GM12878 (cell line): ENCODE measurements around the gene TBX15. TPM values are rescaled to one million over a fixed set of nuclear protein-coding genes. Genes with fewer than 3 reads are reported as not detected.

Source experiments
- ATAC-seq: fragments of 200-7000 bp; cut with Tn5 transposase; 3 replicates; pipeline ENCODE4 v1.9.1; 2020; ENCODE audit warnings: mild to moderate bottlenecking, moderate library complexity
- BruUV-seq: library from RNA; stranded (reverse); fragments of 400-500 nt; replicated peaks from 2 replicates; lab custom pipeline; 2021; lab: Mats Ljungman, UMichigan
- CTCF ChIA-PET: fragments of 300-600 bp; sonication (Branson Sonifier 250); formaldehyde crosslinking; extraction: SDS; loops from one replicate; lab custom pipeline; 2021; ENCODE audit warnings: inconsistent platforms; lab: Yijun Ruan, JAX
- POLR2A ChIA-PET: fragments of 350-600 bp; formaldehyde crosslinking; extraction: SDS; loops from one replicate; lab custom pipeline; 2021; ENCODE audit warnings: inconsistent platforms; lab: Charles Lee
- RAD21 ChIA-PET: fragments of 300-600 bp; sonication (Branson Sonifier 250); formaldehyde crosslinking; loops from one replicate; lab custom pipeline; 2023; ENCODE audit warnings: antibody characterized with exemption; ENCODE audit not compliant: unreplicated experiment; lab: Charles Lee
- SMC1A ChIA-PET: fragments of 300-600 bp; sonication (Branson Sonifier 250); formaldehyde crosslinking; loops from one replicate; lab custom pipeline; 2023; ENCODE audit not compliant: unreplicated experiment, uncharacterized antibody; lab: Charles Lee
- DNase-seq: peaks from one replicate; pipeline ENCODE4 v3.0.0-alpha.2; 2011; ENCODE audit warnings: low read depth, low spot score
- FAIRE-seq: peaks from 3 replicates; lab custom pipeline; 2011; peaks lifted over from hg19 to GRCh38; lab: Jason Lieb, UNC
- H2AFZ ChIP-seq: 2 replicates; pipeline ENCODE4 v1.6.0; 2011; ENCODE audit warnings: low read depth, low read length, control low read depth; ENCODE audit not compliant: control insufficient read depth
- H3K27ac ChIP-seq: 2 replicates; pipeline ENCODE4 v1.5.1; 2011; ENCODE audit warnings: control low read depth; ENCODE audit not compliant: control insufficient read depth, insufficient read depth
- H3K27me3 ChIP-seq, 2 experiments: replicated peaks in 1 of 2; 2 replicates each; pipeline versions ENCODE4 v1.6.0 to v1.6.1; 2011; ENCODE audit warnings: low read length in 1 of 2; ENCODE audit not compliant: control insufficient read depth in 2 of 2, insufficient read depth in 2 of 2
- H3K36me3 ChIP-seq, 2 experiments: 2 replicates each; pipeline ENCODE4 v1.5.1; 2011; ENCODE audit warnings: low read length in 1 of 2; ENCODE audit not compliant: control insufficient read depth in 2 of 2, insufficient read depth in 2 of 2
- H3K4me1 ChIP-seq: 2 replicates; pipeline ENCODE4 v1.6.1; 2011; ENCODE audit warnings: mild to moderate bottlenecking, low read length, moderate library complexity, mixed read lengths; ENCODE audit not compliant: control insufficient read depth, insufficient read depth
- H3K4me2 ChIP-seq: 2 replicates; pipeline ENCODE4 v1.6.0; 2011; ENCODE audit warnings: control low read depth; ENCODE audit not compliant: control insufficient read depth, insufficient read depth
- H3K4me3 ChIP-seq: fragments of 200-600 bp; sonication (generic); 2 replicates; pipeline ENCODE4 v1.5.1; 2016
- H3K79me2 ChIP-seq: 2 replicates; pipeline ENCODE4 v1.6.0; 2011; ENCODE audit warnings: low read length; ENCODE audit not compliant: control insufficient read depth, insufficient read depth
- H3K9ac ChIP-seq: 2 replicates; pipeline ENCODE4 v1.8.0; 2011; ENCODE audit warnings: low read length, control low read depth, mixed read lengths; ENCODE audit not compliant: control insufficient read depth, insufficient read depth
- H3K9me3 ChIP-seq: replicated peaks from 3 replicates; pipeline ENCODE4 v1.5.1; 2011; ENCODE audit warnings: mild to moderate bottlenecking, low read length; ENCODE audit not compliant: control insufficient read depth, insufficient read depth
- H4K20me1 ChIP-seq: 2 replicates; pipeline ENCODE4 v1.6.0; 2011; ENCODE audit not compliant: control insufficient read depth, insufficient read depth
- CBX3 ChIP-seq: fragments of 200-600 bp; sonication (generic); IDR thresholded peaks from 2 replicates; pipeline ENCODE4 v1.6.1; 2016; ENCODE audit warnings: low read depth, borderline replicate concordance
- CEBPB ChIP-seq, 2 experiments: fragments of 150-350 bp in 1 of 2; IDR thresholded peaks; 2 replicates each; pipeline ENCODE4 v1.6.1; 2012 to 2014; ENCODE audit warnings: low read depth in 2 of 2, low read length in 2 of 2, borderline replicate concordance in 1 of 2, inconsistent platforms in 1 of 2
- CREB1 ChIP-seq: IDR thresholded peaks from 2 replicates; pipeline ENCODE4 v1.6.1; 2012; ENCODE audit warnings: low read depth, mild to moderate bottlenecking, inconsistent platforms
- ELK1 ChIP-seq: IDR thresholded peaks from 2 replicates; pipeline ENCODE4 v1.6.1; 2012; ENCODE audit warnings: low read depth, low read length, improper control_type of control experiment
- HDGF ChIP-seq: fragments of 450-650 bp; IDR thresholded peaks from 2 replicates; pipeline ENCODE4 v1.6.1; 2016; ENCODE audit warnings: antibody characterized with exemption
- MYC ChIP-seq: IDR thresholded peaks from 2 replicates; pipeline ENCODE4 v1.6.1; 2011; ENCODE audit warnings: mild to moderate bottlenecking, low read length, moderate library complexity, inconsistent platforms; ENCODE audit not compliant: insufficient read depth, insufficient replicate concordance, insufficient read length, severe bottlenecking
- RELB ChIP-seq: fragments of 450-650 bp; IDR thresholded peaks from 2 replicates; pipeline ENCODE4 v1.6.1; 2017; ENCODE audit warnings: low read depth, mild to moderate bottlenecking, moderate library complexity
- RUNX3 ChIP-seq: IDR thresholded peaks from 2 replicates; pipeline ENCODE4 v1.6.1; 2012; ENCODE audit warnings: low read length, inconsistent platforms
- SUPT20H ChIP-seq: IDR thresholded peaks from 2 replicates; pipeline ENCODE4 v1.6.1; 2011; ENCODE audit warnings: low read depth, mild to moderate bottlenecking, low read length, moderate library complexity, borderline replicate concordance; ENCODE audit not compliant: control insufficient read depth
- ZBTB4 ChIP-seq: fragments of 450-650 bp; formaldehyde crosslinking; IDR thresholded peaks from 2 replicates; pipeline ENCODE4 v1.4.0; 2022; ENCODE audit warnings: mild to moderate bottlenecking, moderate library complexity
- WGBS: methylation state at CpG from one replicate; pipeline ENCODE4 v1.1.6; 2016; ENCODE audit warnings: low lambda C conversion rate; ENCODE audit not compliant: insufficient replicate concordance, insufficient coverage; ENCODE audit errors: missing lambda C conversion rate; 5-methylcytosine and 5-hydroxymethylcytosine counted together
- in situ Hi-C: fragments of 300-500 bp; cut with MboI; formaldehyde crosslinking; loops from 9 replicates; pipeline ENCODE4 v1.14.3; 2018; ENCODE audit warnings: mixed read lengths
- intact Hi-C: fragments of 100-400 bp; cut with micrococcal nuclease; formaldehyde crosslinking; loops from one replicate; pipeline ENCODE4 v1.14.2; 2022; ENCODE audit not compliant: unreplicated experiment
- polyA plus RNA-seq, 11 experiments: library from polyadenylated mRNA; depleted of rRNA in 4 of 11; unstranded in 6 of 11; stranded (reverse) in 5 of 11; fragments of >200 nt; fragmentation: Nextera tagmentation in 4 of 11; fragmentation: Illumina TruSeq in 1 of 11; extraction: Ambion mirVana in 4 of 11; extraction: Trizol in 1 of 11; gene quantifications; 1 replicate in 1 of 11; 2 replicates in 10 of 11; pipeline versions ENCODE4 v1.2.1 to v1.2.3, GENCODE V29; 2011 to 2016; ENCODE audit warnings: inconsistent platforms in 2 of 11, missing spikeins in 2 of 11, low read depth in 1 of 11
- total RNA-seq, 4 experiments: library from RNA; depleted of rRNA in 3 of 4; stranded (reverse); fragments of >200 nt in 3 of 4; fragmentation: Illumina TruSeq in 1 of 4; extraction: Trizol in 1 of 4; gene quantifications; 2 replicates each; pipeline versions ENCODE4 v1.2.1 to v1.2.3, GENCODE V29; 2013 to 2021

The TBX15 gene
- total and polyA plus RNA-seq, 10 of the 15 experiments (the other 5 are each of a cell fraction or from before 2014, with no cell fraction given): 0.64 to 9.4 (median 0.99) TPM

GRCh38 chr1:118973531-118974137, 14.5 kb downstream of the TBX15 start:
- ChIA-PET CTCF (no interaction called here), POLR2A (no interaction called here), SMC1A (interaction anchor here (1.7 kb wide), 1 partner anchor 8 kb away, joined by 4 read pairs; no protein-coding TSS in a partner anchor), RAD21 (no interaction called here)
- Histone ChIP-seq H3K36me3 (no peaks in the 10 kb centered on the region), H3K4me2 (no peak overlapping the region), H2AFZ (no peak overlapping the region), H3K27ac (no peak overlapping the region), H3K79me2 (no peaks in the 10 kb centered on the region), H3K9me3 (no peaks in the 10 kb centered on the region), H3K4me1 (no peaks in the 10 kb centered on the region), H3K27me3 (peaks cover 0 to 4% of the 10 kb centered on the region in 2 experiments; a peak in 3 of 4 replicates), H3K9ac (no peak overlapping the region), H3K4me3 (no peak overlapping the region), H4K20me1 (no peaks in the 10 kb centered on the region)
- TF ChIP-seq RUNX3: no peak
- no peak for TF ChIP-seq MYC
- no peak for TF ChIP-seq CREB1
- no peak for TF ChIP-seq CEBPB (IDR thresholded peaks at IDR 0.05; ENCODE audit: borderline replicate concordance in 1 of 2, low read depth in 2 of 2, low read length in 2 of 2)
- TF ChIP-seq HDGF: no peak
- TF ChIP-seq CBX3: no peak
- TF ChIP-seq ELK1: no peak
- no peak for TF ChIP-seq ZBTB4 (CRISPR knock-in tag)
- TF ChIP-seq SUPT20H: no peak
- TF ChIP-seq RELB: no peak
- no TSS peak for BruUV-seq
- intact Hi-C loops (no loop called here), in situ Hi-C loops (no loop called here)
- ATAC-seq: no peak
- FAIRE-seq: no peak
- no peak for DNase-seq
- 30% methylated on average over 5 of the region's 5 CpGs for WGBS
